ENCODE results near the gene UNC13C.

GRCh38 chr15:54517366-54517765 lies 539.1 kb downstream of the UNC13C start:
- TF ChIP-seq SMC3 (IDR thresholded peaks at IDR 0.05; ENCODE audit: low read length) (no peak), TFE3 (CRISPR knock-in tag; IDR thresholded peaks at IDR 0.05) (no peak), CTCF (CRISPR knock-in tag; IDR thresholded peaks at IDR 0.05) (no peak), MYC (CRISPR knock-in tag; IDR thresholded peaks at IDR 0.05; ENCODE audit: borderline replicate concordance) (no peak)
